B cell (primary cell): ENCODE measurements around the gene BTNL8. TPM values are rescaled to one million over a fixed set of nuclear protein-coding genes. Genes with fewer than 3 reads are reported as not detected.

Experiments
- ATAC-seq: fragments of 200-7000 bp; cut with Tn5 transposase; one replicate; pipeline ENCODE4 v1.10.0; 2021; ENCODE audit warnings: low read depth, mild to moderate bottlenecking, moderate number of reproducible peaks, moderate library complexity
- CTCF ChIA-PET: fragments of 350-600 bp; sonication (Branson Sonifier 250); formaldehyde crosslinking; loops from one replicate; lab custom pipeline; 2021; ENCODE audit warnings: antibody characterized with exemption, inconsistent platforms; lab: Charles Lee
- POLR2A ChIA-PET: fragments of 350-600 bp; sonication (Branson Sonifier 250); formaldehyde crosslinking; loops from one replicate; lab custom pipeline; 2021; ENCODE audit warnings: antibody characterized with exemption; lab: Charles Lee
- DNase-seq: peaks from one replicate; pipeline ENCODE4 v3.0.0; 2013
- H2AFZ ChIP-seq: 2 replicates; pipeline ENCODE4 v1.6.1; 2012; ENCODE audit warnings: mild to moderate bottlenecking, low read depth, low read length; ENCODE audit not compliant: insufficient read depth, poor library complexity, severe bottlenecking
- H3K27ac ChIP-seq, 2 donors: 1 replicate in 1 of 2; 2 replicates in 1 of 2; pipeline ENCODE4 v1.5.1; 2012 to 2013; ENCODE audit warnings: low read length in 2 of 2, mild to moderate bottlenecking in 2 of 2, moderate library complexity in 1 of 2
- H3K27me3 ChIP-seq, 4 experiments: fragments of 200-600 bp in 1 of 4; sonication (generic) in 1 of 4; replicated peaks in 1 of 4; 1 replicate in 2 of 4; 2 replicates in 2 of 4; pipeline versions ENCODE4 v1.6.1 to v1.7.0; 2013 to 2016; ENCODE audit warnings: low read length in 3 of 4, mild to moderate bottlenecking in 2 of 4, mixed read lengths in 1 of 4, moderate library complexity in 1 of 4; ENCODE audit not compliant: insufficient read depth in 4 of 4, control insufficient read depth in 3 of 4; ENCODE audit errors: control extremely low read depth in 1 of 4
- H3K36me3 ChIP-seq, 2 experiments: replicated peaks in 1 of 2; 1 replicate in 1 of 2; 2 replicates in 1 of 2; pipeline versions ENCODE4 v1.6.1 to v1.7.1; 2013; ENCODE audit warnings: low read length in 1 of 2; ENCODE audit not compliant: insufficient read depth in 2 of 2, control insufficient read depth in 1 of 2; ENCODE audit errors: control extremely low read depth in 1 of 2, extremely low read depth in 1 of 2
- H3K4me1 ChIP-seq, 2 donors: fragments of 200-600 bp in 1 of 2; sonication (generic) in 1 of 2; 1 replicate in 1 of 2; 2 replicates in 1 of 2; pipeline versions ENCODE4 v1.5.1 to v1.6.1; 2013 to 2017; ENCODE audit warnings: low read length in 2 of 2; ENCODE audit not compliant: control insufficient read depth in 2 of 2, insufficient read depth in 2 of 2
- H3K4me2 ChIP-seq: replicated peaks from 2 replicates; pipeline ENCODE3; 2012; ENCODE audit warnings: mild to moderate bottlenecking, low read depth, low read length; ENCODE audit not compliant: poor library complexity, severe bottlenecking
- H3K4me3 ChIP-seq, 5 experiments: fragments of 200-600 bp in 1 of 5; sonication (generic) in 1 of 5; 1 replicate in 3 of 5; 2 replicates in 2 of 5; pipeline versions ENCODE4 v1.5.1 to v1.7.0; 2011 to 2016; ENCODE audit warnings: low read length in 4 of 5, mild to moderate bottlenecking in 4 of 5, low read depth in 2 of 5, control low read depth in 1 of 5, moderate library complexity in 1 of 5; ENCODE audit not compliant: insufficient read depth in 1 of 5; ENCODE audit errors: control extremely low read depth in 1 of 5, extremely low read depth in 1 of 5
- H3K79me2 ChIP-seq: fragments of 200-600 bp; sonication (generic); one replicate; pipeline ENCODE4 v1.6.0; 2016; ENCODE audit warnings: low read length; ENCODE audit not compliant: control insufficient read depth, insufficient read depth
- H3K9ac ChIP-seq: fragments of 200-600 bp; sonication (generic); 2 replicates; pipeline ENCODE4 v1.6.1; 2017; ENCODE audit warnings: mild to moderate bottlenecking, low read length, moderate library complexity
- H3K9me3 ChIP-seq, 3 donors: one replicate each; pipeline versions ENCODE4 v1.6.1 to v1.7.1; 2013; ENCODE audit warnings: low read length in 2 of 3; ENCODE audit not compliant: control insufficient read depth in 2 of 3, insufficient read depth in 1 of 3; ENCODE audit errors: control extremely low read depth in 1 of 3
- H4K20me1 ChIP-seq: 2 replicates; pipeline ENCODE4 v1.6.0; 2012; ENCODE audit warnings: mild to moderate bottlenecking, low read length; ENCODE audit not compliant: insufficient read depth, control insufficient read depth, poor library complexity, severe bottlenecking
- H3K27ac Mint-ChIP-seq: one replicate; pipeline ENCODE4 v1.8.0; 2021; ENCODE audit warnings: mixed read lengths
- H3K27me3 Mint-ChIP-seq: one replicate; pipeline ENCODE4 v1.8.0; 2021; ENCODE audit warnings: mixed read lengths
- H3K4me1 Mint-ChIP-seq: one replicate; pipeline ENCODE4 v1.8.0; 2021; ENCODE audit warnings: mixed read lengths
- H3K4me3 Mint-ChIP-seq: one replicate; pipeline ENCODE4 v1.8.0; 2021; ENCODE audit warnings: mixed read lengths
- H3K9me3 Mint-ChIP-seq: one replicate; pipeline ENCODE4 v1.8.0; 2022; ENCODE audit warnings: mixed read lengths; ENCODE audit not compliant: insufficient read depth
- CTCF ChIP-seq: fragments of 200-600 bp; IDR thresholded peaks from one replicate; pipeline ENCODE4 v1.8.0; 2022; ENCODE audit warnings: antibody characterized with exemption, mild to moderate bottlenecking
- EZH2 ChIP-seq: IDR thresholded peaks from 2 replicates; pipeline ENCODE4 v1.6.1; 2012; ENCODE audit warnings: borderline replicate concordance, low read depth, mild to moderate bottlenecking, moderate library complexity, low read length; ENCODE audit not compliant: insufficient read depth, poor library complexity, severe bottlenecking
- WGBS: methylation state at CpG from one replicate; pipeline ENCODE4 v1.1.5; 2013; ENCODE audit warnings: missing lambda C conversion rate; ENCODE audit not compliant: insufficient coverage; 5-methylcytosine and 5-hydroxymethylcytosine counted together
- intact Hi-C: fragments of 100-400 bp; cut with micrococcal nuclease; formaldehyde crosslinking; loops from one replicate; pipeline ENCODE4 v1.10.0; 2022
- polyA plus RNA-seq: library from polyadenylated mRNA; depleted of rRNA; stranded (reverse); fragments of >200 nt; gene quantifications from 2 replicates; pipeline ENCODE4 v1.2.3, GENCODE V29; 2012
- total RNA-seq, 2 donors: library from RNA; stranded (reverse); fragments of 120-200 nt in 1 of 2; gene quantifications; 1 replicate in 1 of 2; 2 replicates in 1 of 2; pipeline versions ENCODE4 v1.2.3 to v1.2.4, GENCODE V29; 2013 to 2022

The BTNL8 gene
- total and polyA plus RNA-seq, 2 donors (not counting 1 experiment from before 2014, with no cell fraction given), result not detected

- no CpG with 5 or more reads among the region's 4 CpGs for WGBS
- H3K9ac ChIP-seq, result no peak overlapping the region
- no peak overlapping the region for H3K27ac Mint-ChIP-seq
- H3K4me1 Mint-ChIP-seq, result peaks cover 2% of the 10 kb centered on the region
- no peak overlapping the region for H3K4me3 Mint-ChIP-seq
- no peaks in the 10 kb centered on the region for H3K9me3 Mint-ChIP-seq
- no peaks in the 10 kb centered on the region for H3K27me3 ChIP-seq
- H3K27ac ChIP-seq, result no peak overlapping the region
- H3K79me2 ChIP-seq, result peaks cover 33% of the 10 kb centered on the region
- H2AFZ ChIP-seq, result no peak overlapping the region
- H3K27me3 Mint-ChIP-seq, result no peaks in the 10 kb centered on the region
- H3K4me2 ChIP-seq, result no peak overlapping the region
- ChIA-PET CTCF (interaction anchor here (0.8 to 2.2 kb wide), 5 partner anchors 11 to 63 kb away, joined by 3 to 9 read pairs (median 3); partner anchors contain the start of gene ZFP62), POLR2A (no interaction called here)
- DNase-seq (no peak), ATAC-seq (no peak)
- no peaks in the 10 kb centered on the region for H3K4me1 ChIP-seq
- peaks cover 10% of the 10 kb centered on the region for H4K20me1 ChIP-seq
- H3K9me3 ChIP-seq, result peaks cover 8 to 11% (median 8%) of the 10 kb centered on the region in 3 donors
- TF ChIP-seq CTCF (no peak), EZH2 (no peak)
- intact Hi-C loops, result no loop called here
- no peak overlapping the region for H3K4me3 ChIP-seq
- H3K36me3 ChIP-seq, result peaks cover 14 to 27% of the 10 kb centered on the region in 2 experiments
Observed at GRCh38 chr5:180849827-180850226, 49.1 kb upstream of the BTNL8 start.

- Mint-ChIP-seq H3K4me1 (peaks cover 2% of the 10 kb centered on the region), H3K27me3 (no peaks in the 10 kb centered on the region), H3K9me3 (no peaks in the 10 kb centered on the region), H3K27ac (no peak overlapping the region), H3K4me3 (no peak overlapping the region)
- Histone ChIP-seq H3K36me3 (peaks cover 17 to 29% of the 10 kb centered on the region in 2 experiments), H2AFZ (no peak overlapping the region), H3K9ac (no peak overlapping the region), H3K4me3 (no peak overlapping the region), H3K27me3 (no peaks in the 10 kb centered on the region), H4K20me1 (peaks cover 17% of the 10 kb centered on the region), H3K4me2 (no peak overlapping the region), H3K27ac (no peak overlapping the region), H3K9me3 (peaks cover 8 to 11% (median 8%) of the 10 kb centered on the region in 3 donors), H3K79me2 (peaks cover 40% of the 10 kb centered on the region), H3K4me1 (no peaks in the 10 kb centered on the region)
- intact Hi-C loops, result no loop called here
- TF ChIP-seq CTCF (no peak), EZH2 (no peak)
- ATAC-seq (no peak), DNase-seq (no peak)
- ChIA-PET CTCF (interaction anchor here (0.8 to 2.2 kb wide), 4 partner anchors 10 to 64 kb away, joined by 3 to 9 read pairs (median 3); partner anchors contain the start of gene ZFP62), POLR2A (no interaction called here)
- WGBS, result 100% methylated on average over 1 of the region's 10 CpGs
Observed at GRCh38 chr5:180850434-180851078, 48.4 kb upstream of the BTNL8 start.
